OCI-LY3 (cell line): Measurements from ENCODE around the gene CELF4.

Experiments
- EZH2phosphoT487 ChIP-seq: fragments of 200-600 bp; shearing (Covaris generic); IDR thresholded peaks from 2 replicates; pipeline ENCODE4 v1.6.1; 2018; ENCODE audit warnings: antibody characterized with exemption, mixed run types, low read depth
- TF ChIP-seq, protein P1 (sequence below): fragments of 200-600, 300-600 bp; sonication (generic); IDR thresholded peaks from 2 replicates; pipeline ENCODE4 v1.5.1; 2014; ENCODE audit warnings: antibody characterized with exemption, low read length, low read depth

DNA sequence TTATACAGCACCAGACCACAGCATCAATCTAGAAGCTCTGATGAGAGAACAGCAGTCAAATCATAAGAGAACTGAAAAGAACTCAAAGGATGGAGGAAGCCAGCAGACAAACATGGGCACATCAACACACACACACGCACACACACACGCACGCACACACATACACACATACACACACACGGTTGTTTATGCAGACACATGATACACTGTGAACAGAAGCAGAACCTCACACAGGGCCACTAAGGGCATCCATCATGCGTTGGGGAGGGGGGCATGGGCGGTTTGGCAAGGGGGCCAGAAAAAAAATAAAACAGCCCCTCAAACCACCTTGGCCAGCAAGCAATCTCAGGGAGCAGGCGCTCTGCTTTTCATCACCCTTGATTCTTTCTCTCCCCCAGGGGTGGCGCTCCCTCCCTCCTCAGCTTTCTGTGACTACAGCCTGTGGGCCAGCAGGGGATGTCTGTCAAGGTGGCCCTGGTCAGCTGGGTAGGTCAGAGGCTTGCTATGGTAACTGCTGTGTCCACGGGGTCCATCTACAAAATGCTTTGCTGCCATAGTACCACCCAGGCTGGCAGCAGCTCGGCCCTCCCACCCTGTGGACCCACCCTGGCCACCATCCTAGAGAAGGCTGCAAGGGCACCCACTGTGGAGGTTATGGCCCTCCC is 318.0 kb downstream of the CELF4 start:
- TF ChIP-seq, protein P1, sequence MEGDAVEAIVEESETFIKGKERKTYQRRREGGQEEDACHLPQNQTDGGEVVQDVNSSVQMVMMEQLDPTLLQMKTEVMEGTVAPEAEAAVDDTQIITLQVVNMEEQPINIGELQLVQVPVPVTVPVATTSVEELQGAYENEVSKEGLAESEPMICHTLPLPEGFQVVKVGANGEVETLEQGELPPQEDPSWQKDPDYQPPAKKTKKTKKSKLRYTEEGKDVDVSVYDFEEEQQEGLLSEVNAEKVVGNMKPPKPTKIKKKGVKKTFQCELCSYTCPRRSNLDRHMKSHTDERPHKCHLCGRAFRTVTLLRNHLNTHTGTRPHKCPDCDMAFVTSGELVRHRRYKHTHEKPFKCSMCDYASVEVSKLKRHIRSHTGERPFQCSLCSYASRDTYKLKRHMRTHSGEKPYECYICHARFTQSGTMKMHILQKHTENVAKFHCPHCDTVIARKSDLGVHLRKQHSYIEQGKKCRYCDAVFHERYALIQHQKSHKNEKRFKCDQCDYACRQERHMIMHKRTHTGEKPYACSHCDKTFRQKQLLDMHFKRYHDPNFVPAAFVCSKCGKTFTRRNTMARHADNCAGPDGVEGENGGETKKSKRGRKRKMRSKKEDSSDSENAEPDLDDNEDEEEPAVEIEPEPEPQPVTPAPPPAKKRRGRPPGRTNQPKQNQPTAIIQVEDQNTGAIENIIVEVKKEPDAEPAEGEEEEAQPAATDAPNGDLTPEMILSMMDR = no peak
- TF ChIP-seq EZH2phosphoT487 = no peak
